A549 (cell line): Measurements from ENCODE around the gene ZNF497. TPM values are rescaled to one million over a fixed set of nuclear protein-coding genes. Genes with fewer than 3 reads are reported as not detected.

Source experiments
- ATAC-seq, 2 experiments: fragments of 200-7000 bp in 1 of 2; fragments of >200 bp in 1 of 2; cut with Nextera tagmentation in 1 of 2; cut with Tn5 transposase in 1 of 2; 3 replicates each; pipeline versions ENCODE4 v1.8.0 to v1.9.1; 2018 to 2020; ENCODE audit warnings: mild to moderate bottlenecking in 1 of 2, moderate library complexity in 1 of 2
- CTCF ChIA-PET: fragments of 300-600 bp; sonication (Branson Sonifier 250); formaldehyde crosslinking; extraction: SDS; loops from one replicate; lab custom pipeline; 2021; ENCODE audit warnings: antibody characterized with exemption, inconsistent platforms; lab: Yijun Ruan, JAX
- POLR2A ChIA-PET: fragments of 350-600 bp; formaldehyde crosslinking; extraction: SDS; loops from one replicate; lab custom pipeline; 2021; ENCODE audit warnings: antibody characterized with exemption, inconsistent platforms; lab: Yijun Ruan, JAX
- DNase-seq, 2 experiments: peaks; one replicate each; pipeline versions ENCODE4 v3.0.0 to v3.0.0-alpha.2; 2011 to 2016; ENCODE audit warnings: low read depth in 1 of 2, low spot score in 1 of 2
- FAIRE-seq: peaks from 2 replicates; lab custom pipeline; 2011; peaks lifted over from hg19 to GRCh38; lab: Jason Lieb, UNC
- H3K27ac ChIP-seq, 2 experiments: fragments of >200 bp; sonication (Bioruptor Twin); formaldehyde crosslinking; 3 replicates each; pipeline ENCODE4 v1.5.1; 2016 to 2017
- H3K4me1 ChIP-seq: fragments of >200 bp; sonication (Bioruptor Twin); formaldehyde crosslinking; 3 replicates; pipeline ENCODE4 v1.6.1; 2016
- H3K4me2 ChIP-seq: fragments of >200 bp; sonication (Bioruptor Twin); formaldehyde crosslinking; 3 replicates; pipeline ENCODE4 v1.6.1; 2016
- H3K4me3 ChIP-seq: fragments of >200 bp; sonication (Bioruptor Twin); formaldehyde crosslinking; 3 replicates; pipeline ENCODE4 v1.5.1; 2016
- H3K9me3 ChIP-seq: fragments of >200 bp; sonication (Bioruptor Twin); formaldehyde crosslinking; 3 replicates; pipeline ENCODE4 v1.6.1; 2016
- ESRRA ChIP-seq: fragments of 150-350 bp; IDR thresholded peaks from 2 replicates; pipeline ENCODE4 v1.6.1; 2014; ENCODE audit warnings: mild to moderate bottlenecking, low read length, borderline replicate concordance
- FOXS1 ChIP-seq: fragments of 250-450 bp; sonication (Bioruptor Pico); IDR thresholded peaks from 2 replicates; pipeline ENCODE4 v1.5.0; 2020; ENCODE audit warnings: mild to moderate bottlenecking, moderate library complexity
- GATA3 ChIP-seq: IDR thresholded peaks from 2 replicates; pipeline ENCODE4 v1.6.1; 2012; ENCODE audit warnings: borderline replicate concordance
- HOXA7 ChIP-seq: fragments of 250-450 bp; sonication (Bioruptor Pico); IDR thresholded peaks from 2 replicates; pipeline ENCODE4 v1.5.0; 2020; ENCODE audit warnings: mild to moderate bottlenecking, moderate library complexity
- HOXB13 ChIP-seq: fragments of 250-450 bp; sonication (Bioruptor Pico); IDR thresholded peaks from 2 replicates; pipeline ENCODE4 v1.5.0; 2020; ENCODE audit warnings: low read depth, mild to moderate bottlenecking, moderate library complexity
- HOXB5 ChIP-seq: fragments of 250-450 bp; sonication (Bioruptor Pico); IDR thresholded peaks from 2 replicates; pipeline ENCODE4 v1.5.0; 2020; ENCODE audit warnings: mild to moderate bottlenecking, moderate library complexity
- JUN ChIP-seq, 2 experiments: fragments of >200 bp; sonication (Bioruptor Twin); formaldehyde crosslinking; IDR thresholded peaks; 2 replicates in 1 of 2; 3 replicates in 1 of 2; pipeline ENCODE4 v1.6.1; 2016 to 2017
- JUNB ChIP-seq: fragments of >200 bp; sonication (Bioruptor Twin); formaldehyde crosslinking; IDR thresholded peaks from 2 replicates; pipeline ENCODE4 v1.6.1; 2016
- MYC ChIP-seq: IDR thresholded peaks from 2 replicates; pipeline ENCODE4 v1.6.1; 2012; ENCODE audit warnings: mild to moderate bottlenecking, inconsistent platforms, low read length, improper control_type of control experiment, borderline replicate concordance
- NPAS2 ChIP-seq: fragments of 250-450 bp; sonication (Bioruptor Pico); IDR thresholded peaks from 2 replicates; pipeline ENCODE4 v1.8.0; 2022; ENCODE audit warnings: mild to moderate bottlenecking, moderate library complexity, borderline replicate concordance
- PHF8 ChIP-seq: fragments of 200-600 bp; sonication (generic); IDR thresholded peaks from 2 replicates; pipeline ENCODE4 v1.6.1; 2016; ENCODE audit warnings: low read depth, mild to moderate bottlenecking, antibody characterized with exemption, moderate library complexity, borderline replicate concordance
- POLR2A ChIP-seq: IDR thresholded peaks from 2 replicates; pipeline ENCODE4 v1.6.1; 2012; ENCODE audit warnings: mild to moderate bottlenecking, low read length
- POLR2AphosphoS2 ChIP-seq: conservative IDR thresholded peaks from 2 replicates; pipeline ENCODE4 v1.6.1; 2012; ENCODE audit warnings: low read length, improper control_type of control experiment, inconsistent platforms
- RARB ChIP-seq: fragments of 250-450 bp; sonication (Bioruptor Pico); IDR thresholded peaks from 2 replicates; pipeline ENCODE4 v1.8.0; 2021; ENCODE audit warnings: mild to moderate bottlenecking, moderate library complexity
- RFX5 ChIP-seq: fragments of 450-650 bp; IDR thresholded peaks from 2 replicates; pipeline ENCODE4 v1.7.1; 2014; ENCODE audit warnings: antibody characterized with exemption, mild to moderate bottlenecking, moderate library complexity
- SMC3 ChIP-seq: fragments of >200 bp; sonication (Bioruptor Twin); formaldehyde crosslinking; IDR thresholded peaks from 3 replicates; pipeline ENCODE4 v1.6.1; 2018; ENCODE audit warnings: inconsistent platforms
- TFCP2L1 ChIP-seq: fragments of 250-450 bp; sonication (Bioruptor Pico); IDR thresholded peaks from 2 replicates; pipeline ENCODE4 v1.5.0; 2021; ENCODE audit warnings: mild to moderate bottlenecking
- ZC3H11A ChIP-seq: fragments of 450-650 bp; IDR thresholded peaks from 2 replicates; pipeline ENCODE4 v1.6.1; 2014; ENCODE audit warnings: antibody characterized with exemption, mild to moderate bottlenecking
- WGBS: methylation state at CpG from one replicate; pipeline ENCODE4 v1.1.6; 2017; ENCODE audit errors: missing lambda C conversion rate; 5-methylcytosine and 5-hydroxymethylcytosine counted together
- polyA plus RNA-seq, 4 experiments: library from polyadenylated mRNA; depleted of rRNA in 3 of 4; stranded (reverse); fragments of >200 nt; fragmentation: RNase III in 1 of 4; extraction: RNeasy Plus Mini Kit Qiagen cat#74134 plus additional on column Dnase treatment in 1 of 4; gene quantifications; 2 replicates in 3 of 4; 3 replicates in 1 of 4; pipeline ENCODE4 v1.2.3, GENCODE V29; 2011 to 2017
- TF ChIP-seq, protein P1 (sequence below): fragments of 150-350 bp; IDR thresholded peaks from 2 replicates; pipeline ENCODE4 v1.6.1; 2014; ENCODE audit warnings: low read depth, mild to moderate bottlenecking, low read length
- TF ChIP-seq, protein P2 (sequence below): fragments of >200 bp; sonication (Bioruptor Twin); formaldehyde crosslinking; IDR thresholded peaks from 3 replicates; pipeline ENCODE4 v1.5.1; 2016
- TF ChIP-seq, protein P3 (sequence below): IDR thresholded peaks from 2 replicates; pipeline ENCODE4 v1.6.1; 2012
- TF ChIP-seq, protein P4 (sequence below): fragments of >200 bp; sonication (Bioruptor Twin); formaldehyde crosslinking; IDR thresholded peaks from 3 replicates; pipeline ENCODE4 v1.6.1; 2016
- TF ChIP-seq, protein P5 (sequence below): IDR thresholded peaks from 2 replicates; pipeline ENCODE4 v1.6.1; 2012
- TF ChIP-seq, protein P6 (sequence below): fragments of 250-450 bp; sonication (Bioruptor Pico); IDR thresholded peaks from 2 replicates; pipeline ENCODE4 v1.5.0; 2021; ENCODE audit warnings: mild to moderate bottlenecking, moderate library complexity, borderline replicate concordance
- TF ChIP-seq, protein P7 (sequence below): fragments of 450-650 bp; IDR thresholded peaks from 2 replicates; pipeline ENCODE4 v1.6.1; 2014; ENCODE audit warnings: antibody characterized with exemption
- TF ChIP-seq, protein P8 (sequence below): fragments of 250-450 bp; sonication (Bioruptor Pico); IDR thresholded peaks from 2 replicates; pipeline ENCODE4 v1.5.0; 2020; ENCODE audit warnings: low read depth, mild to moderate bottlenecking, moderate library complexity

The ZNF497 gene
- polyA plus RNA-seq, 2 of the 4 experiments (the other 2 are of a cell fraction): 1.1 to 2.0 TPM

DNA sequence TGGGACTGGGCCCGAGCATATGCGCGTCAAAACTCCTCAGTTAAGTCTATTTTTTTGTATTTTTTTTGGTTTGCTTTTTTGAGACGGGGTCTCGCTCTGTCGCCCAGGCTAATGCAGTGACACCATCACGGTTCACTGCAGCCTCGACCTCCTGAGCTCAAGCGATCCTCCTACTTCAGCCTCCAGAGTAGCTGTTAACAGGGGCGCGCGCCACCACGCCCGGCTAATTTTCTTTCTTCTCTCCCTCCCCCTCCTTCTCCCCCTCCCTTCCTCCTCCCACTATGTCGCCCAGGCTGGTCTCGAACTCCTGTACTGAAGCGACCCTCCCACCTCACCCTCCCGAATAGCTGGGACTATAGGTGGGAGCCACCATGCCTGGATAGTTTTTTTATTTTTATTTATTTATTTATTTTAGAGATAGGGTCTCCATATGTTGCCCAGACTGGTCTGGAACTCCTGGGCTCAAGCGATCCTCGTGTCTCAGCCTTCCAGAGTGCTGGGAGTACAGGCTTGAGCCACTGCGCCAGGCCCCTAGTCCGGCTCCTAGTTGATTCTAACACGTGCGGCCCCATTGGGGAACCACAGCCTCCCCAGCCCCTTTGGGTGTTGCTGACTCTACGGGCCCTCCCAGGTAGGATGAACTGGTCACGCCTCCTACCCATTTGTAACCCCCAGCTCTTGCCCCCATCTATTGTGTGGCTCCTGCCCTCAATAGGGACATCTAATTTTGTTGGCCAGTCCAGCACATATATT lies 19.1 kb upstream of the ZNF497 start (continued):
- TF ChIP-seq, protein P1, sequence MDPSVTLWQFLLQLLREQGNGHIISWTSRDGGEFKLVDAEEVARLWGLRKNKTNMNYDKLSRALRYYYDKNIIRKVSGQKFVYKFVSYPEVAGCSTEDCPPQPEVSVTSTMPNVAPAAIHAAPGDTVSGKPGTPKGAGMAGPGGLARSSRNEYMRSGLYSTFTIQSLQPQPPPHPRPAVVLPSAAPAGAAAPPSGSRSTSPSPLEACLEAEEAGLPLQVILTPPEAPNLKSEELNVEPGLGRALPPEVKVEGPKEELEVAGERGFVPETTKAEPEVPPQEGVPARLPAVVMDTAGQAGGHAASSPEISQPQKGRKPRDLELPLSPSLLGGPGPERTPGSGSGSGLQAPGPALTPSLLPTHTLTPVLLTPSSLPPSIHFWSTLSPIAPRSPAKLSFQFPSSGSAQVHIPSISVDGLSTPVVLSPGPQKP: no peak
- TF ChIP-seq, protein P2, sequence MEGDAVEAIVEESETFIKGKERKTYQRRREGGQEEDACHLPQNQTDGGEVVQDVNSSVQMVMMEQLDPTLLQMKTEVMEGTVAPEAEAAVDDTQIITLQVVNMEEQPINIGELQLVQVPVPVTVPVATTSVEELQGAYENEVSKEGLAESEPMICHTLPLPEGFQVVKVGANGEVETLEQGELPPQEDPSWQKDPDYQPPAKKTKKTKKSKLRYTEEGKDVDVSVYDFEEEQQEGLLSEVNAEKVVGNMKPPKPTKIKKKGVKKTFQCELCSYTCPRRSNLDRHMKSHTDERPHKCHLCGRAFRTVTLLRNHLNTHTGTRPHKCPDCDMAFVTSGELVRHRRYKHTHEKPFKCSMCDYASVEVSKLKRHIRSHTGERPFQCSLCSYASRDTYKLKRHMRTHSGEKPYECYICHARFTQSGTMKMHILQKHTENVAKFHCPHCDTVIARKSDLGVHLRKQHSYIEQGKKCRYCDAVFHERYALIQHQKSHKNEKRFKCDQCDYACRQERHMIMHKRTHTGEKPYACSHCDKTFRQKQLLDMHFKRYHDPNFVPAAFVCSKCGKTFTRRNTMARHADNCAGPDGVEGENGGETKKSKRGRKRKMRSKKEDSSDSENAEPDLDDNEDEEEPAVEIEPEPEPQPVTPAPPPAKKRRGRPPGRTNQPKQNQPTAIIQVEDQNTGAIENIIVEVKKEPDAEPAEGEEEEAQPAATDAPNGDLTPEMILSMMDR: no peak
- no peak for TF ChIP-seq RFX5
- no peak for TF ChIP-seq HOXB5
- no peak for TF ChIP-seq MYC
- TF ChIP-seq HOXA7 (CRISPR knock-in tag): no peak

DNA sequence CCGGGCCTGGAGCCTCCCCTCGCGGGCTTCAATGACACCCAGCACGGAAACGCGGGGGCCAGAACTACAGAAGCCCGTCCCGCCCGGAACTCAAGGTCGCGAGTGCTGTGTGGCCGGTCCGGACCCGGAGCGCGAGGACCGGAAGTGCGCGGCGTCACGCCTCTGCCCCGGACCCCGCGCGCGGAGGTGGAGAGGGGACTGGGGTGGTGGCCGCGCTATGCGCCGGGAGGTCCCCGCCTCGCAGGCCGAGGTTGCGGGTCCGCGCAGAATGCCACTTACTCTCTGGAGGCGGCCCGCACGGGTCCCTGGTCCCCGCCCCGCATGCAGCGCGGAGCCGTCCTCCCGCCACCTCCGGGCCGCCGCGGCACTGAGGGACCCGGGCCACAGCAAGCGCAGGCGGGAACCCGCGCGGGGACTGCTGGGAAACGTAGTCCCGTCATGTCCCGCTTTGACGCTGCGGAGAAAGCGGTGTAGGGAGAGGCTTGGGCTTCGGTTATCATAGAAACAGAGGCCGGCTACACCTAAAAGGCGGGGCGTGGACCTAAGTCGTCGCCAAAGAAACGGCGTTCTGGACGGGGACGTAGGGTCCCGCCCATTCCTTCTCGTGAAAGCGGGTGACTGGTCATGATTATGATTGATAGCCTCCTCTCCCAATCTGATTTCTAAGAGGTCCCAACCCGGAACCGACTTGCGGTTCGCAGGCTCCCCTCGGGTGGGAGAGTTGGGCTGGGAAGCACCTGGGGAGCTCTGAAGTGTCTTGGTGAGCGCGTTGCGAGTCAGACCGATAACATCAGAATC lies 18.3 kb upstream of the ZNF497 start, which contains the start of gene ZNF837:
Gene ZNF837 (minus strand): TSS at position 369 of the 798 bp plus-strand sequence. CDS start 11,698 bp downstream, outside the sequence.
- FAIRE-seq (peak; percentile 98), ATAC-seq (peak; percentile 87 to 93)
- TF ChIP-seq TFCP2L1 (CRISPR knock-in tag): peak; percentile 83
- no peak for TF ChIP-seq RARB
- TF ChIP-seq HOXB5: peak; percentile 90
- no peak for TF ChIP-seq POLR2AphosphoS2
- TF ChIP-seq NPAS2: no peak
- TF ChIP-seq ZC3H11A: no peak; the same call in 1 of the 2 replicates
- TF ChIP-seq FOXS1 (CRISPR knock-in tag): peak; percentile 78; the same call in 1 of the 2 replicates
- TF ChIP-seq, protein P3, sequence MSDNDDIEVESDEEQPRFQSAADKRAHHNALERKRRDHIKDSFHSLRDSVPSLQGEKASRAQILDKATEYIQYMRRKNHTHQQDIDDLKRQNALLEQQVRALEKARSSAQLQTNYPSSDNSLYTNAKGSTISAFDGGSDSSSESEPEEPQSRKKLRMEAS: peak; percentile 95
- TF ChIP-seq, protein P4, sequence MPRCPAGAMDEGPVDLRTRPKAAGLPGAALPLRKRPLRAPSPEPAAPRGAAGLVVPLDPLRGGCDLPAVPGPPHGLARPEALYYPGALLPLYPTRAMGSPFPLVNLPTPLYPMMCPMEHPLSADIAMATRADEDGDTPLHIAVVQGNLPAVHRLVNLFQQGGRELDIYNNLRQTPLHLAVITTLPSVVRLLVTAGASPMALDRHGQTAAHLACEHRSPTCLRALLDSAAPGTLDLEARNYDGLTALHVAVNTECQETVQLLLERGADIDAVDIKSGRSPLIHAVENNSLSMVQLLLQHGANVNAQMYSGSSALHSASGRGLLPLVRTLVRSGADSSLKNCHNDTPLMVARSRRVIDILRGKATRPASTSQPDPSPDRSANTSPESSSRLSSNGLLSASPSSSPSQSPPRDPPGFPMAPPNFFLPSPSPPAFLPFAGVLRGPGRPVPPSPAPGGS: peak; percentile 94
- TF ChIP-seq PHF8: peak; percentile 90
- TF ChIP-seq, protein P5, sequence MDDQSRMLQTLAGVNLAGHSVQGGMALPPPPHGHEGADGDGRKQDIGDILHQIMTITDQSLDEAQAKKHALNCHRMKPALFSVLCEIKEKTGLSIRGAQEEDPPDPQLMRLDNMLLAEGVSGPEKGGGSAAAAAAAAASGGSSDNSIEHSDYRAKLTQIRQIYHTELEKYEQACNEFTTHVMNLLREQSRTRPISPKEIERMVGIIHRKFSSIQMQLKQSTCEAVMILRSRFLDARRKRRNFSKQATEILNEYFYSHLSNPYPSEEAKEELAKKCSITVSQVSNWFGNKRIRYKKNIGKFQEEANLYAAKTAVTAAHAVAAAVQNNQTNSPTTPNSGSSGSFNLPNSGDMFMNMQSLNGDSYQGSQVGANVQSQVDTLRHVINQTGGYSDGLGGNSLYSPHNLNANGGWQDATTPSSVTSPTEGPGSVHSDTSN: peak; percentile 98
- TF ChIP-seq JUNB: no peak
- TF ChIP-seq, protein P6, sequence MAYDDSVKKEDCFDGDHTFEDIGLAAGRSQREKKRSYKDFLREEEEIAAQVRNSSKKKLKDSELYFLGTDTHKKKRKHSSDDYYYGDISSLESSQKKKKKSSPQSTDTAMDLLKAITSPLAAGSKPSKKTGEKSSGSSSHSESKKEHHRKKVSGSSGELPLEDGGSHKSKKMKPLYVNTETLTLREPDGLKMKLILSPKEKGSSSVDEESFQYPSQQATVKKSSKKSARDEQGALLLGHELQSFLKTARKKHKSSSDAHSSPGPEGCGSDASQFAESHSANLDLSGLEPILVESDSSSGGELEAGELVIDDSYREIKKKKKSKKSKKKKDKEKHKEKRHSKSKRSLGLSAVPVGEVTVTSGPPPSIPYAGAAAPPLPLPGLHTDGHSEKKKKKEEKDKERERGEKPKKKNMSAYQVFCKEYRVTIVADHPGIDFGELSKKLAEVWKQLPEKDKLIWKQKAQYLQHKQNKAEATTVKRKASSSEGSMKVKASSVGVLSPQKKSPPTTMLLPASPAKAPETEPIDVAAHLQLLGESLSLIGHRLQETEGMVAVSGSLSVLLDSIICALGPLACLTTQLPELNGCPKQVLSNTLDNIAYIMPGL: peak; percentile 74; the same call in 1 of the 2 replicates
- TF ChIP-seq, protein P7, sequence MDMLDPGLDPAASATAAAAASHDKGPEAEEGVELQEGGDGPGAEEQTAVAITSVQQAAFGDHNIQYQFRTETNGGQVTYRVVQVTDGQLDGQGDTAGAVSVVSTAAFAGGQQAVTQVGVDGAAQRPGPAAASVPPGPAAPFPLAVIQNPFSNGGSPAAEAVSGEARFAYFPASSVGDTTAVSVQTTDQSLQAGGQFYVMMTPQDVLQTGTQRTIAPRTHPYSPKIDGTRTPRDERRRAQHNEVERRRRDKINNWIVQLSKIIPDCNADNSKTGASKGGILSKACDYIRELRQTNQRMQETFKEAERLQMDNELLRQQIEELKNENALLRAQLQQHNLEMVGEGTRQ: 0 out of 2 replicates have a peak, but pooled peaks have one; percentile 6
- TF ChIP-seq POLR2A: peak; percentile 53
- peak; percentile 25; the same call in 1 of the 2 replicates for TF ChIP-seq GATA3
- TF ChIP-seq HOXB13: peak; percentile 59; the same call in 1 of the 2 replicates
- TF ChIP-seq SMC3: peak; percentile 34; the same call in 2 of the 3 replicates
- TF ChIP-seq, protein P8, sequence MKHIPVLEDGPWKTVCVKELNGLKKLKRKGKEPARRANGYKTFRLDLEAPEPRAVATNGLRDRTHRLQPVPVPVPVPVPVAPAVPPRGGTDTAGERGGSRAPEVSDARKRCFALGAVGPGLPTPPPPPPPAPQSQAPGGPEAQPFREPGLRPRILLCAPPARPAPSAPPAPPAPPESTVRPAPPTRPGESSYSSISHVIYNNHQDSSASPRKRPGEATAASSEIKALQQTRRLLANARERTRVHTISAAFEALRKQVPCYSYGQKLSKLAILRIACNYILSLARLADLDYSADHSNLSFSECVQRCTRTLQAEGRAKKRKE (CRISPR knock-in tag): peak; percentile 64; the same call in 1 of the 2 replicates
- TF ChIP-seq ESRRA: peak; percentile 69; the same call in 1 of the 2 replicates
- TF ChIP-seq JUN (IDR thresholded peaks at IDR 0.05): peak; percentile 93 to 100

More for the DNA sequence above, 18.3 kb upstream of the ZNF497 start, which contains the start of gene ZNF837:
- CTCF ChIA-PET: interaction anchor here (0.6 to 1.7 kb wide), 4 partner anchors 11 to 139 kb away, joined by 3 to 4 read pairs (median 4); partner anchors contain the start of gene ZBTB45
- peak within 1 kb of the TSS; percentile 64 for H3K4me3 ChIP-seq
- H3K9me3 ChIP-seq: no peaks in the 10 kb centered on the region
- DNase-seq: peak; percentile 99 to 100
- peaks cover 25% of the 10 kb centered on the region for H3K4me1 ChIP-seq
- under 1% methylated on average over 39 of the region's 83 CpGs for WGBS
- POLR2A ChIA-PET: interaction anchor here (0.6 to 4.9 kb wide), 6 partner anchors 18 to 139 kb away, joined by 3 to 43 read pairs (median 4); partner anchors contain the start of genes ZBTB45, ZNF497, ZNF584 and ZNF8
- peak within 1 kb of the TSS; percentile 82 for H3K4me2 ChIP-seq
- H3K27ac ChIP-seq: peak within 1 kb of the TSS; percentile 93 to 97
